Measurements from ENCODE around the gene FOXA2. TPM values are rescaled to one million over a fixed set of nuclear protein-coding genes. Genes with fewer than 3 reads are reported as not detected.

FOXA2 gene
- total RNA-seq: 17.7 and 20.8 TPM in 2 replicates

DNA sequence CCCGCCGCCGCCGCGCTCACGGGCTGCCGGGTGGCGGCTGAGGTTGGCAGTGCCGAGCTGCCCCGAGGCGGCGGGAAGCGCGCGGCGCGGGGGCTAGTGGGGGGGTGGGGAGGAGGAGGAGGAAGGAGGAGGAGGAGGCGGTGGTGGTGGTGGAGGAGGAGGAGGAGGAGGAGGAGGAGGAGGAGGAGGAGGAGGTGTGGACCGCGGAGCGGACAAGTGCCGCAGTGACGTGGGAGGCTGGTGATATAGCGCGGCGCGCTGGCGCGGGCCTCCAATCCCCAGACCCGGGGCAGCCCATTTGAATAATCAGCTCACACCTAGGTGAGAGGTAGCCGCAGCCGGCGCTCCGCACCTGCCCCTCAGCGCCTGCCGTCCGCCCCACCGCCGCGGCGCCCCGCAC lies at the start of gene FOXA2:
Gene FOXA2 (minus strand): TSS at position 51 of the 400 bp plus-strand sequence. CDS start 294 bp downstream, outside the sequence.

Data from airway epithelial cell (primary cell).